Measurements from ENCODE around the gene ENPP7. TPM values are rescaled to one million over a fixed set of nuclear protein-coding genes. Genes with fewer than 3 reads are reported as not detected.

ENPP7 gene
- total RNA-seq, 1 donor from 2014 or later = not detected

DNA sequence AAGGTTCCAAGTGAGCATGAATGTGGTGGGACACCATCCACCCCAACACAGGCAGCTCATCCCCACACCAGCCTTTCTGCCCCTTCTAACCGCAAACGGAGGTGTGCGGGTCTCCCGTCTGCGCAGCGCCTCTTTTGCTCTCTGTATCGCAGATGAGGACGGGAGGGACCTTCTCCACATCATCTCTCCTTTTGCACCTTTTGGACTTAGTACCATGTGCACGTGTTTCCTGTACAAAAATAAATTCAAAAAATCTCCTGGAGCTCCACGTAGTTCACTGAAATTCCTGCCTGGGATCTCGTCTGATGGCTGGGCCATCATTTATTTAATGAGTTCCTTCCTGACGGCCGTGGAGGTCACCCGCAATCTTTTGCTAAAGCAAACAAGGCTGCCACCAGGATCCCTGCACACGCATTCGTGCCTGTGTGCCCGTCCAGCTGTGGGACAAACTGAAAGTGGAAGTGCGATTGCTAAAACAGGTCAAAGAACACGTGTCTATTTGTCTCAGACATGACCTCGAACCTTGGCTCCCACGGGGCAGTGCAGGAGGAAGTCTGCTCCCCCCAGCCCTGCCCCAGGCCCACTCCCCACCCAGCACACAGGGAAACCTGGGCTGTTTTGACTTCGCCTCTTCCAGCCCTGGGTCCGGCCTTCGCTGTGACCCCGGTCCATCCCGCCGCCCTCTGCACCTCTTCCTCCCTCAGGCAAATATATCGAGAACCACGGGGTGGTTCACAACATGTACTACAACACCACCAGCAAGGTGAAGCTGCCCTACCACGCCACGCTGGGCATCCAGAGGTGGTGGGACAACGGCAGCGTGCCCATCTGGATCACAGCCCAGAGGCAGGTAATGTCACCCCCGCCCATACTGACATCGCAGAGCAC lies 2.3 kb downstream of the ENPP7 start:
- Histone ChIP-seq H3K27me3 (ENCODE audit: control insufficient read depth, insufficient read depth, low read length) (peaks cover 4% of the 10 kb centered on the region), H3K36me3 (ENCODE audit: control insufficient read depth, insufficient read depth, low read length) (no peaks in the 10 kb centered on the region), H3K4me3 (ENCODE audit: low read depth, low read length) (no peak overlapping the region)
- TF ChIP-seq, protein P1, sequence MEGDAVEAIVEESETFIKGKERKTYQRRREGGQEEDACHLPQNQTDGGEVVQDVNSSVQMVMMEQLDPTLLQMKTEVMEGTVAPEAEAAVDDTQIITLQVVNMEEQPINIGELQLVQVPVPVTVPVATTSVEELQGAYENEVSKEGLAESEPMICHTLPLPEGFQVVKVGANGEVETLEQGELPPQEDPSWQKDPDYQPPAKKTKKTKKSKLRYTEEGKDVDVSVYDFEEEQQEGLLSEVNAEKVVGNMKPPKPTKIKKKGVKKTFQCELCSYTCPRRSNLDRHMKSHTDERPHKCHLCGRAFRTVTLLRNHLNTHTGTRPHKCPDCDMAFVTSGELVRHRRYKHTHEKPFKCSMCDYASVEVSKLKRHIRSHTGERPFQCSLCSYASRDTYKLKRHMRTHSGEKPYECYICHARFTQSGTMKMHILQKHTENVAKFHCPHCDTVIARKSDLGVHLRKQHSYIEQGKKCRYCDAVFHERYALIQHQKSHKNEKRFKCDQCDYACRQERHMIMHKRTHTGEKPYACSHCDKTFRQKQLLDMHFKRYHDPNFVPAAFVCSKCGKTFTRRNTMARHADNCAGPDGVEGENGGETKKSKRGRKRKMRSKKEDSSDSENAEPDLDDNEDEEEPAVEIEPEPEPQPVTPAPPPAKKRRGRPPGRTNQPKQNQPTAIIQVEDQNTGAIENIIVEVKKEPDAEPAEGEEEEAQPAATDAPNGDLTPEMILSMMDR (IDR thresholded peaks at IDR 0.05; ENCODE audit: insufficient read depth, low read length, poor library complexity, severe bottlenecking) = no peak
- no peak for DNase-seq (ENCODE audit: low read depth)

DNA sequence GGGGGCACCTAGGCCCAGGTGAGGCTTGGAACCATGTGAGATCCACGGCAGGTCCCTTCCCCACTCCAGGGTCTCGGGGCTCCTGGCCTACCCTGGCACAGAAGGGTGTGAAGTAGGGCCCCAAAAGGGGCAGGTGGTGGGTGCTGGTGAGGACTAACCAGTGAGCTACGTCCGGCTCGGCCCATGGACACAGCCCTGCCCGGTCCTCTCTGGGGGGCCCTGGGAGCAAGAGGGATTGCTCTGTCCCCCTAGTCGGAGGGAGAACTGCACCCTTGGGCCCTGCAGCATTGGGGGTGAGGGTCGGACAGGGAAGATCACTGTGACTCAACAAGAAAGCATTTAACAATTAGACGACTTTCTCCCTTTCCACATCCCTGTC lies 2.9 kb downstream of the ENPP7 start:
- Histone ChIP-seq H3K4me3 (ENCODE audit: low read depth, low read length) (no peak overlapping the region), H3K36me3 (ENCODE audit: control insufficient read depth, insufficient read depth, low read length) (no peaks in the 10 kb centered on the region), H3K27me3 (ENCODE audit: control insufficient read depth, insufficient read depth, low read length) (peaks cover 4% of the 10 kb centered on the region)
- TF ChIP-seq, protein P1 (IDR thresholded peaks at IDR 0.05; ENCODE audit: insufficient read depth, low read length, poor library complexity, severe bottlenecking) = no peak
- DNase-seq (ENCODE audit: low read depth) = no peak

DNA sequence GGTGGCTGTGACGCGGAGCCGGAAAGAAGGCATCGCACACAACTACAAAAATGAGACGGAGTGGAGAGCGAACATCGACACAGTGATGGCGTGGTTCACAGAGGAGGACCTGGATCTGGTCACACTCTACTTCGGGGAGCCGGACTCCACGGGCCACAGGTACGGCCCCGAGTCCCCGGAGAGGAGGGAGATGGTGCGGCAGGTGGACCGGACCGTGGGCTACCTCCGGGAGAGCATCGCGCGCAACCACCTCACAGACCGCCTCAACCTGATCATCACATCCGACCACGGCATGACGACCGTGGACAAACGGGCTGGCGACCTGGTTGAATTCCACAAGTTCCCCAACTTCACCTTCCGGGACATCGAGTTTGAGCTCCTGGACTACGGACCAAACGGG lies 4.4 kb downstream of the ENPP7 start:
- no peak for DNase-seq (ENCODE audit: low read depth)
- H3K4me3 ChIP-seq (ENCODE audit: low read depth, low read length) = no peak overlapping the region
- H3K36me3 ChIP-seq (ENCODE audit: control insufficient read depth, insufficient read depth, low read length) = no peaks in the 10 kb centered on the region
- TF ChIP-seq, protein P1 (IDR thresholded peaks at IDR 0.05; ENCODE audit: insufficient read depth, low read length, poor library complexity, severe bottlenecking) = no peak
- H3K27me3 ChIP-seq (ENCODE audit: control insufficient read depth, insufficient read depth, low read length) = peaks cover 7% of the 10 kb centered on the region

DNA sequence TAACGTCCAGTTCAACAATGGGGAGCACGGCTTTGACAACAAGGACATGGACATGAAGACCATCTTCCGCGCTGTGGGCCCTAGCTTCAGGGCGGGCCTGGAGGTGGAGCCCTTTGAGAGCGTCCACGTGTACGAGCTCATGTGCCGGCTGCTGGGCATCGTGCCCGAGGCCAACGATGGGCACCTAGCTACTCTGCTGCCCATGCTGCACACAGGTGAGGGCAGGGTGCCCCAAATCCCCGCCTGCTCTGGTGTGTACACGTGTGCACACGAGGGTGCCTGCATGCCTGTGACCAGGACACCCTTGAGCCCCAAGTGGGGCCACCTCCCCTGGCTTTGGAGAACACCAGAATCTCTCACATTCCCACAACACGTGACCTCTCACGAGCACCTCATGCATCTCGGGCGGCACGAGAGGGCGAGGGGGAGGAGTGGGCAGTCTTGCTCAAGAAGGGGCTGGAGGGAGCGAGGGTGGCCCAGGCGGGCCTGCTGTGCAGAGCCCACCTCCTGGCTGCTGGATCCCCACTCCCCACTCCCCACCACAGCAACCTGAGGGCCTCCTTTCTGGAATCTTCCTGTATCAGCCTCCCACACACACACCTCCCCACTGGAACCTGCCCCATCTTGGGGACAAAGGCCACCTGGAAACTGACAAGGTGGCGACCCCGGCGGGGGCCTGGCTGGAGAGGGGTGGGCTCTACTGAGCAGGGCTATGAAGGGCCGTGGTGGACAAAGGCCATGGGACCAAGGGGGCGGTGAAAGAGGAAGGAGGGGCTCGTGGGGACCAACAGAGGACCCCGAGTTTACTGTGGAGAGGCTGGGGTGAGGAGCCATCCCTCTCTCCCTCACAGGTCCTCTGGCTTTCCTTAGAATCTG lies 6.5 kb downstream of the ENPP7 start:
- H3K4me3 ChIP-seq (ENCODE audit: low read depth, low read length) = no peak overlapping the region
- DNase-seq (ENCODE audit: low read depth) = no peak
- TF ChIP-seq, protein P1 (IDR thresholded peaks at IDR 0.05; ENCODE audit: insufficient read depth, low read length, poor library complexity, severe bottlenecking) = no peak
- H3K36me3 ChIP-seq (ENCODE audit: control insufficient read depth, insufficient read depth, low read length) = no peaks in the 10 kb centered on the region
- H3K27me3 ChIP-seq (ENCODE audit: control insufficient read depth, insufficient read depth, low read length) = peaks cover 22% of the 10 kb centered on the region

DNA sequence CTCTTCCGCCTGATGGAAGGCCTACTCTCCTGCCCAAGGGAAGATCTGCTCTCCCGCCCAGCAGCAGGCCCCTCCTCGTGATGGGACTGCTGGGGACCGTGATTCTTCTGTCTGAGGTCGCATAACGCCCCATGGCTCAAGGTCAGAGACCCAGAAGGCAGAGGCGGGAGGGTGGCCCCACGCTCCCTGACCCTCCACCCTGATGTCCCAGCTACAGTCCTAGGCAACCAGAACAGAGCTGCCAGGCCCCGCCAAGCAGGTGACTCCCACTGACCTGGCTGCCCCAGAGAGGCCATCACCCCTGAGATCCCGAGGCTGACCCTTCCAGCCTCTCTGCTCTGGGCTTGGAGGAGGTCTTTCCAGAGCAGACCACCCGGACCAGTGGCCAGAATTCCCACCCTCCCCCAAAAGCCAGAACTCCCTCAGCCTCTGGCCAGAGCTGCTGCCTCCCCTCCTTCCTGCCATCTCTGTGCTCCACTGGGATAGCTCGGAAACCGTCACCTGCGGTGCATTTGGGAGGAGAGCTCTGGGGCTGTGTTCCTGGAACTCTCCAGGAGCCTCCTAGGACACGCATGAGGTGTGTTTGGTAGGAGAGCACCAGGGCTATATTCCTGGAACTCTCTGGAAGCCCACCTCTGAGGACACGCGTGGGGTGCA lies 7.3 kb downstream of the ENPP7 start:
- H3K4me3 ChIP-seq (ENCODE audit: low read depth, low read length) = no peak overlapping the region
- peaks cover 30% of the 10 kb centered on the region for H3K27me3 ChIP-seq (ENCODE audit: control insufficient read depth, insufficient read depth, low read length)
- TF ChIP-seq, protein P1 (IDR thresholded peaks at IDR 0.05; ENCODE audit: insufficient read depth, low read length, poor library complexity, severe bottlenecking) = no peak
- H3K36me3 ChIP-seq (ENCODE audit: control insufficient read depth, insufficient read depth, low read length) = no peaks in the 10 kb centered on the region
- no peak for DNase-seq (ENCODE audit: low read depth)
